Erythroblast (primary cell): ENCODE data around the gene STX8.

Experiments used
- GATA1 ChIP-seq: IDR thresholded peaks from 2 replicates; pipeline ENCODE4 v1.6.1; 2011; ENCODE audit warnings: low read depth, mild to moderate bottlenecking, control low read depth, low read length, moderate library complexity
- POLR2A ChIP-seq: IDR thresholded peaks from 2 replicates; pipeline ENCODE4 v1.6.1; 2011; ENCODE audit warnings: mild to moderate bottlenecking, low read length

DNA sequence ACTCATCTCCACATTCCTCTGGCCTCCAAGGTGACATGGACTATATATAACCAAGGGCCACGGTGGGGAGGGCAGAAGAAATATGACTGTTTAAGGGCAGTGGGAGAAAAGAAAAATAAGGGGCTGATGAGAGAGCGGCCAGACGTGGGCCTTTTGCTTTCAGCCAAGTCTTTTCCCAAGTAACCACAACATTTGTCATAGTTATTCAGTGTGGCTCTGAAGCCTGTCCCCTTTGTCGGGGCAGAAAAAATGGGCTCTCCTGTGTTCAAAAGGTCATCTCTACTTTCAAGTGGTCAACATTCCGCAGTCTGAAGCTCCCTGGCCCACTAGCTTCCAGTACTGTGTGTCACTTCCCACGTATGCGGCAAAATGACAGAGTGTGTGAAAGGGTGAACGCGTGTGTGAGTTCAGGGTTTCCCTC is 308.9 kb downstream of the STX8 start:
- TF ChIP-seq POLR2A = no peak
- no peak for TF ChIP-seq GATA1
